ENCODE data around the gene GIPC3.

GRCh38 chr19:3604227-3604986, 19.1 kb downstream of the GIPC3 start:
- TF ChIP-seq CTCF (IDR thresholded peaks at IDR 0.05) (no peak), POLR2A (IDR thresholded peaks at IDR 0.05) (no peak)

Measured in body of pancreas (tissue), 4 donors.